GM19455 (cell line): ENCODE measurements around the gene AUNIP.

Experiments used
- ATAC-seq: cut with Tn5 transposase; IDR thresholded peaks from one replicate; pipeline ENCODE4 v1.9.1; 2021; ENCODE audit not compliant: unreplicated experiment

The AUNIP gene

GRCh38 chr1:25889470-25889869, 30.2 kb upstream of the AUNIP start:
- no peak for ATAC-seq

- ATAC-seq: no peak
These were observed 29.2 kb upstream of the AUNIP start for GRCh38 chr1:25888426-25888987.

GRCh38 chr1:25885602-25886001, 26.3 kb upstream of the AUNIP start:
- ATAC-seq: no peak

GRCh38 chr1:25881266-25881665, 22.0 kb upstream of the AUNIP start:
- no peak for ATAC-seq

GRCh38 chr1:25880518-25880917, 21.3 kb upstream of the AUNIP start:
- ATAC-seq: no peak

DNA sequence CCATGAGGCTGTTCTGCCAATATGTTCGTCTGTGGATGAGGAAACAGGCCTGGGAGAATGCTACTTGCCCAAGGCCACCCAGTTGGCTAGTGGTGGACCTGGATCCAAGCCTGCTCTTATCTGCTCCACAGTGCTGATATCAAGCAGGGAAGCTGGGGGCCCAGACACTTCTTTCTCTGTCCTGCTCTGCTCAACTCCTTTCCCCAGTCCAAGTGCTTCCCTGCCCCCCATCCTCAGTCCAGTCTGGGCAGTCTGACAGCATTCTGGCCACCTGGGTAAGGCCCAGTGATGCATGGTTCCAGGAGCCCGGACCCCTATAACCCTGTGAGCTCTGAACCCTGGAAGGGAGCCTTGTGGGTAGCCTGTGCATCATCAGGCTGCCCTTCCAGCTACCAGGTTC, 20.4 kb upstream of the AUNIP start:
- no peak for ATAC-seq

GRCh38 chr1:25878690-25879089, 19.4 kb upstream of the AUNIP start:
- ATAC-seq: no peak

- no peak for ATAC-seq
These were observed 17.9 kb upstream of the AUNIP start for GRCh38 chr1:25877155-25877554.

- ATAC-seq: no peak
These were observed 17.4 kb upstream of the AUNIP start for GRCh38 chr1:25876693-25877077.

DNA sequence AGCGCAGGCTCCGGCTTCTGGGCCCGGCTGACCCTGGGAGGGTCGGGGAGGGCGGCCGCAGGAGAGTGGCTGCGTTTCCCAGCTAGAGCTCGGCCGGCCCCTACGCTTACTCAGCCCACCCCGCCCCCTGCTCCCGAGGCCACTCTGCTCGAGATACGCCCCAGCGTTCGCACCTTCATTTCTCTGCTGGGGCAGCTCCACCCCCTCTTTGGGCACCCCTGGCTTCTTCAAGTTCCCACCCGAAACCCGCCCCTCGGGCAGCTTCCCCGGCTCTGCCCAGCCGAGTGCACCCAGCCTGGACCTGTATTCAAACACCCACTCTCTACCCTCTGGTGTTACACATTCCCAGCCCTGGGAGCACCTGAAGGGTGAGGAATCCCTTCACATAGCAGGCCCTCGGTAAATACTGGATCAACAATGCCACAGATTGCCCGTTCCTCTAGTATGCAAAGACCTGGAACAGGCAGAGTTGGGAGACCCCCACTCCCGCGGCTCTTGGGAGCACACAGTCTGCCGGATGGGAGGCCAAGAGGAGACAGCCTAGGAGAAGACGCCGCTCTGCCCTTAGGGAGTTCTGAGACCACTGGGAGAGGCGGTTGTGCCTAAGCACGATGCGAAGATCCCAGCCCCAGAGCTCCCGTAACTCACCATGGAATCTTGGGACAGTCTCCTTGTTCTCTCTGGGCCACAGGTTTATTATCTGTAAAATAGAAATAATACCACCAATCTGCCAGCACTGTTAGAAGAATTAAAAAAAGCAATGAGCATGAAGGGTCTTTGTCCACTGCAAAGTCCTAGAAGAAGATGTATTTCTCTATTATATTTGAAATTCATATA, 16.8 kb upstream of the AUNIP start:
- ATAC-seq: no peak

- ATAC-seq: no peak
These were observed 16.0 kb upstream of the AUNIP start, which contains the start of gene PAQR7 for GRCh38 chr1:25875154-25875855. TSS of gene PAQR7 (minus strand) at chr1:25875708. CDS start at chr1:25863839, 11,869 bp downstream.

- no peak for ATAC-seq
These were observed 15.4 kb upstream of the AUNIP start for GRCh38 chr1:25874635-25875153.

DNA sequence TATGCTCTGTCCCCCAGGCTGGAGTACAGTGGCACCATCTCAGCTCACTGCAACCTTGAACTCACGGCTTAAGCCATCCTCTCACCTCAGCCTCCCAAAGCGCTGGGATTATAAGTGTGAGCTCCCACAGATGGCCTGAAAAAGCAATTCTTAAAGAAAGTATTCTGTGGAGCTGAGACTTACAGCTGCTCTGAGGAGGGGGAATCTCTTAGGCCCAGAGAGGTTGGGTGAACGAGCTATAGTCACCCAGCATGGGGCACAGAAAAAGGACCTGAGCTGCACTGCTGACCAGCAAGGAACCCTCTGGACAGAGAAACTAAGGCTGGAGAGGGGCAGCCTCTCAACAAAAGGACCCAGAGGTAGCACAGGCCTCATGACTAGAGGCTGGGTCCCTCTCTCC, 15.0 kb upstream of the AUNIP start:
- no peak for ATAC-seq

- no peak for ATAC-seq
These were observed 13.9 kb upstream of the AUNIP start for GRCh38 chr1:25873120-25873519.

DNA sequence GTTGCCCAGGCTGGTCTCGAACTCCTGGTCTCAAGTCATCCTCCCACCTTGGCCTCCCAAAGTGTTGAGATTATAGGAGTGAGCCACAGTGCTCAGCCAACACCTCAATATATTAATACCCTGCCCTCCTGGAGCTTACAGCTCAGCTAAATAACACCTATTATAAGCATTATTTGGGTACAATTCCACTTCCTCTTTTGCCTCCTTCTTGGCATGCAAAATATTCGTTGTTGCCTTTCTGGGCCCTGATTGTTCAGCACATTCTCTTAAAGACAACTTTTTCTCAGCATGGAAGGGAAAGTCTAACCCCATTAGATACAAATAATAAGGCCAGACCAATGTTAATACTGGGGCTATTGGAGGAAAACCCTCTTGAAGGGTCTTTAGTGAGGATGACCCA, 13.5 kb upstream of the AUNIP start:
- no peak for ATAC-seq

DNA sequence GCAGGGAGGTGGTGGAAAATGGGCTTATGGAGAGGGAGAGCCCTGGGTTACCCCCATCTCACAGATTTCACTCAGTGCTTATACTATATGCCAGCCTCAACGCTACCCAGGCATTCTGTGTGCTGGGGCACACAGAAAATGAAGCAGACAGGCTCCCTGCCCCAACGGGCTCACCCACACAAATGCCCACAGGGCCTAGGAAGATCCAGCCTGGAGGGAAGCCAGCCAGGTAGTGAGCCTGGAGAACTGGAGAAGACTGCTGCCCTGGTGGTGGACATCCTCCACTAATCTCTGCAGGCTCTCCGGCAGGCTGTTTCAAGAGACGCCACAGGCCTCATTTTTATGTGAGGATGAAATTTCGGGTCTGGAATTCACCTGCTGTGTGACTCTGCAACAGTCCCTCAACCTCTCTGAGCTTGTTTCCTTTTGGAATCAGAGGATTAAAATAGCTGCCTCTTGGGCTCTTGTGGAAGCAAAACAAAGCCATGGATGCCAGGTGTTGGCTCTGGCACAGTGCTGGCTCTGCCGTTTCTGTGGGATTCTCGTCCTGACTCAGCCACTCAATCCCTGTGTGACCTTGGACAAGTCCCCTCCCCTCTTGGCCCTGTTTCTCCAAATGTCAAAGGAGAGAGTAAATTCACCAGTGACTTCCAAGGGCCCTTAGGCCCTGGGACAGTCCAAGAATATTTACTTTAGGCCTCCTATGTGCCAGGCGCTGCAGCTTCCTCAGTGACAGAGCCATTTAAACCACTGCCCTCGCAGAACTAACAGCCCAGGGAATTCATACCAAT, 12.6 kb upstream of the AUNIP start:
- no peak for ATAC-seq

- ATAC-seq: no peak
These were observed 11.9 kb upstream of the AUNIP start for GRCh38 chr1:25871086-25871703.

DNA sequence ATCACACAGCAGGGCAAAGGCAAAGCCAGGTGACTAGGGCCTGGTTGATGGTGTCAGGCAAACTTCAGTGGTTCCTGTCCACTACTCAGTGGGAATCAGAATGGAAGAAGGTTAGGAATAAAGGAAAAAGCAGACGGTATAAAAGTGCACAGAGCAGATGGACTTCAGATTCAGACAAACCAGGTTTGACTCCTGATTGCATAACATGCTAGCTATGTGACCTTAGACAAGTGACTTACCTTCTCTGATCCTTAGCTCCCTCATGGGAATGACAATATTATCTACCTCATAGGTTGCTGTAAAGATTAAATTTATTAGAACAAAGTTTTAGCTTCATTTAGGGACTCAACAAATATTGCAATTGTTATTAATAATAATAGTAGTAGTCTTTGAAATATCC, 11.4 kb upstream of the AUNIP start:
- no peak for ATAC-seq

- no peak for ATAC-seq
These were observed 10.8 kb upstream of the AUNIP start for GRCh38 chr1:25869909-25870606.
